ENCODE data around the gene BRIX1. TPM values are rescaled to one million over a fixed set of nuclear protein-coding genes. Genes with fewer than 3 reads are reported as not detected.

The BRIX1 gene
- total and polyA plus RNA-seq, 2 of the 13 experiments (the other 11 are each of a cell fraction or from before 2014, with no cell fraction given) = 23.6 to 78.4 TPM

DNA sequence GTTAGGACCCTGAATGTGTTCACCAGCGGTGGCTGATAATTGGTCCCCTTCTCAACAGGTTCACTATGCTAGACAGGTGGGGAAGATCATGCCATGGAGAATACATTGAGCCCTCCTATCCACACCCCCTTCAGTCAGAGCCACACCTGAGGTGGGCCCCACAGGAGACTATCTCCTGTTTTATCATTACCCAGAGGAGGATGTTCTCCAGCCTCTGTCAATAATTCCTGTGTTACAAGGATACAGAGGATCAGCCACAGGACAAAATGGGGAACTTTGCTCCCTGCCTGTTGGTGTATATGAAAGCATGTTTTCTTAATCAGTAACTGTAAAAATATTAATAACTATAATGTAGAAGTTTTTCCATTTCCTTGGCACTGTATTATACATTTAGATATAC lies 26.1 kb upstream of the BRIX1 start (continued):
- no peak for TF ChIP-seq AGO1 (IDR thresholded peaks at IDR 0.05; ENCODE audit: low read depth, low read length, poor library complexity, severe bottlenecking)
- TF ChIP-seq ZNF275 (CRISPR knock-in tag; IDR thresholded peaks at IDR 0.05; ENCODE audit: borderline replicate concordance) = no peak
- no peak for TF ChIP-seq FUBP1 (CRISPR knock-in tag; IDR thresholded peaks at IDR 0.05; ENCODE audit: borderline replicate concordance)
- TF ChIP-seq GATAD1 (CRISPR knock-in tag; IDR thresholded peaks at IDR 0.05) = no peak
- TF ChIP-seq KMT2A (CRISPR knock-in tag; IDR thresholded peaks at IDR 0.05) = no peak
- TF ChIP-seq ZNF605 (CRISPR knock-in tag; IDR thresholded peaks at IDR 0.05) = no peak
- TF ChIP-seq ZNF749 (CRISPR knock-in tag; IDR thresholded peaks at IDR 0.05; ENCODE audit: borderline replicate concordance) = no peak
- TF ChIP-seq ZNF543 (CRISPR knock-in tag; IDR thresholded peaks at IDR 0.05) = no peak
- no peak for TF ChIP-seq ZSCAN30 (CRISPR knock-in tag; IDR thresholded peaks at IDR 0.05)
- TF ChIP-seq, protein P1, sequence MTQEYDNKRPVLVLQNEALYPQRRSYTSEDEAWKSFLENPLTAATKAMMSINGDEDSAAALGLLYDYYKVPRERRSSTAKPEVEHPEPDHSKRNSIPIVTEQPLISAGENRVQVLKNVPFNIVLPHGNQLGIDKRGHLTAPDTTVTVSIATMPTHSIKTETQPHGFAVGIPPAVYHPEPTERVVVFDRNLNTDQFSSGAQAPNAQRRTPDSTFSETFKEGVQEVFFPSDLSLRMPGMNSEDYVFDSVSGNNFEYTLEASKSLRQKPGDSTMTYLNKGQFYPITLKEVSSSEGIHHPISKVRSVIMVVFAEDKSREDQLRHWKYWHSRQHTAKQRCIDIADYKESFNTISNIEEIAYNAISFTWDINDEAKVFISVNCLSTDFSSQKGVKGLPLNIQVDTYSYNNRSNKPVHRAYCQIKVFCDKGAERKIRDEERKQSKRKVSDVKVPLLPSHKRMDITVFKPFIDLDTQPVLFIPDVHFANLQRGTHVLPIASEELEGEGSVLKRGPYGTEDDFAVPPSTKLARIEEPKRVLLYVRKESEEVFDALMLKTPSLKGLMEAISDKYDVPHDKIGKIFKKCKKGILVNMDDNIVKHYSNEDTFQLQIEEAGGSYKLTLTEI (CRISPR knock-in tag; conservative IDR thresholded peaks at IDR 0.05) = no peak
- TF ChIP-seq AGO2 (optimal IDR thresholded peaks at IDR 0.05; ENCODE audit: low read depth, low read length) = no peak
- TF ChIP-seq KAT2B (IDR thresholded peaks at IDR 0.05; ENCODE audit: borderline replicate concordance, low read depth, low read length) = no peak
- TF ChIP-seq CBX2 (IDR thresholded peaks at IDR 0.05; ENCODE audit: low read depth, low read length) = no peak
- TF ChIP-seq CBX2 (CRISPR knock-in tag; IDR thresholded peaks at IDR 0.05; ENCODE audit: low read depth) = no peak
- no peak for TF ChIP-seq ELF4 (CRISPR knock-in tag; IDR thresholded peaks at IDR 0.05; ENCODE audit: borderline replicate concordance)
- TF ChIP-seq, protein P2, sequence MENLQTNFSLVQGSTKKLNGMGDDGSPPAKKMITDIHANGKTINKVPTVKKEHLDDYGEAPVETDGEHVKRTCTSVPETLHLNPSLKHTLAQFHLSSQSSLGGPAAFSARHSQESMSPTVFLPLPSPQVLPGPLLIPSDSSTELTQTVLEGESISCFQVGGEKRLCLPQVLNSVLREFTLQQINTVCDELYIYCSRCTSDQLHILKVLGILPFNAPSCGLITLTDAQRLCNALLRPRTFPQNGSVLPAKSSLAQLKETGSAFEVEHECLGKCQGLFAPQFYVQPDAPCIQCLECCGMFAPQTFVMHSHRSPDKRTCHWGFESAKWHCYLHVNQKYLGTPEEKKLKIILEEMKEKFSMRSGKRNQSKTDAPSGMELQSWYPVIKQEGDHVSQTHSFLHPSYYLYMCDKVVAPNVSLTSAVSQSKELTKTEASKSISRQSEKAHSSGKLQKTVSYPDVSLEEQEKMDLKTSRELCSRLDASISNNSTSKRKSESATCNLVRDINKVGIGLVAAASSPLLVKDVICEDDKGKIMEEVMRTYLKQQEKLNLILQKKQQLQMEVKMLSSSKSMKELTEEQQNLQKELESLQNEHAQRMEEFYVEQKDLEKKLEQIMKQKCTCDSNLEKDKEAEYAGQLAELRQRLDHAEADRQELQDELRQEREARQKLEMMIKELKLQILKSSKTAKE (CRISPR knock-in tag; IDR thresholded peaks at IDR 0.05; ENCODE audit: borderline replicate concordance) = peak; percentile 90
- no peak for TF ChIP-seq ZNF766 (CRISPR knock-in tag; IDR thresholded peaks at IDR 0.05; ENCODE audit: borderline replicate concordance)
- TF ChIP-seq NFE2 (CRISPR knock-in tag; IDR thresholded peaks at IDR 0.05) = no peak
- TF ChIP-seq ARNT (IDR thresholded peaks at IDR 0.05) = no peak
- no peak for TF ChIP-seq ZNF577 (CRISPR knock-in tag; IDR thresholded peaks at IDR 0.05; ENCODE audit: borderline replicate concordance, low read depth)
- no peak for TF ChIP-seq SMARCC2 (IDR thresholded peaks at IDR 0.05)
- TF ChIP-seq MEIS2 (CRISPR knock-in tag; IDR thresholded peaks at IDR 0.05) = no peak
- peak; percentile 58; the same call in 1 of the 2 replicates for TF ChIP-seq HNF4G (IDR thresholded peaks at IDR 0.05; ENCODE audit: borderline replicate concordance, low read depth, low read length)
- TF ChIP-seq HNF4G (CRISPR knock-in tag; IDR thresholded peaks at IDR 0.05; ENCODE audit: borderline replicate concordance, low read depth) = no peak; the same call in 1 of the 2 replicates
- no peak for TF ChIP-seq ZBTB38 (CRISPR knock-in tag; IDR thresholded peaks at IDR 0.05)
- 0 out of 2 replicates have a peak, but pooled peaks have one; percentile 60 for TF ChIP-seq ZNF614 (CRISPR knock-in tag; IDR thresholded peaks at IDR 0.05; ENCODE audit: borderline replicate concordance)

Measured in HepG2 (cell line).